Measurements from ENCODE around the gene WWOX.
A peak's percentile ranks its signal among the peaks of the same experiment; 100 is the strongest.

The WWOX gene

GRCh38 chr16:79072517-79072916 lies 973.1 kb downstream of the WWOX start:
- DNase-seq, result no peak
- no peak for ATAC-seq

GRCh38 chr16:79073566-79073965 lies 974.1 kb downstream of the WWOX start:
- ATAC-seq, result no peak

GRCh38 chr16:79074541-79074940 lies 975.1 kb downstream of the WWOX start:
- ATAC-seq (no peak), DNase-seq (no peak)

More at GRCh38 chr16:79073566-79073965, 974.1 kb downstream of the WWOX start:
- DNase-seq, result no peak

- ATAC-seq (no peak), DNase-seq (no peak)
Measured at GRCh38 chr16:79074951-79075350, 975.5 kb downstream of the WWOX start.

GRCh38 chr16:79076047-79076767 lies 976.8 kb downstream of the WWOX start:
- DNase-seq, result peak; percentile 43
- ATAC-seq, result peak; percentile 93

GRCh38 chr16:79077346-79077745 lies 977.9 kb downstream of the WWOX start:
- ATAC-seq, result no peak
- DNase-seq, result no peak

GRCh38 chr16:79079656-79080420 lies 980.4 kb downstream of the WWOX start:
- ATAC-seq (no peak), DNase-seq (no peak)

GRCh38 chr16:79081297-79082066 lies 982.0 kb downstream of the WWOX start:
- peak; percentile 39 for DNase-seq
- ATAC-seq, result peak; percentile 76

GRCh38 chr16:79082970-79083369 lies 983.5 kb downstream of the WWOX start:
- ATAC-seq, result peak; percentile 60

GRCh38 chr16:79083508-79084299 lies 984.2 kb downstream of the WWOX start:
- ATAC-seq (no peak), DNase-seq (no peak)

More at GRCh38 chr16:79082970-79083369, 983.5 kb downstream of the WWOX start:
- DNase-seq, result no peak

GRCh38 chr16:79088971-79089370 lies 989.5 kb downstream of the WWOX start:
- ATAC-seq, result no peak
- DNase-seq, result no peak

GRCh38 chr16:79089735-79090284 lies 990.4 kb downstream of the WWOX start:
- ATAC-seq (peak; percentile 81), DNase-seq (peak; percentile 71)

- DNase-seq (no peak), ATAC-seq (no peak)
Measured at GRCh38 chr16:79090966-79091365, 991.5 kb downstream of the WWOX start.

GRCh38 chr16:79092846-79093245 lies 993.4 kb downstream of the WWOX start:
- ATAC-seq, result no peak
- no peak for DNase-seq

GRCh38 chr16:79093554-79093967 lies 994.1 kb downstream of the WWOX start:
- DNase-seq (peak; percentile 63), ATAC-seq (peak; percentile 57)

- ATAC-seq (no peak), DNase-seq (no peak)
Measured at GRCh38 chr16:79096246-79096645, 996.8 kb downstream of the WWOX start.

- ATAC-seq (no peak), DNase-seq (no peak)
Measured at GRCh38 chr16:79097166-79097565, 997.7 kb downstream of the WWOX start.

- ATAC-seq (no peak), DNase-seq (no peak)
Measured at GRCh38 chr16:79097771-79098170, 998.3 kb downstream of the WWOX start.

- no peak for DNase-seq
- ATAC-seq, result no peak
Measured at GRCh38 chr16:79098907-79099306, 999.5 kb downstream of the WWOX start.

GRCh38 chr16:79099716-79100115 lies 1000.3 kb downstream of the WWOX start:
- ATAC-seq (no peak), DNase-seq (no peak)

GRCh38 chr16:79100447-79100846 lies 1001.0 kb downstream of the WWOX start:
- ATAC-seq (no peak), DNase-seq (no peak)

- ATAC-seq, result no peak
Measured at GRCh38 chr16:79101491-79101890, 1002.0 kb downstream of the WWOX start.

More at GRCh38 chr16:79101491-79101890, 1002.0 kb downstream of the WWOX start:
- no peak for DNase-seq

All from stimulated activated naive CD8-positive, alpha-beta T cell treated with anti-CD3 and anti-CD28 coated beads, Interleukin-15, Interleukin-2, amounts not matched to agents 100 U/mL and 50 U/mL, for 24 hours (primary cell).